Stimulated activated CD8-positive, alpha-beta memory T cell treated with anti-CD3 and anti-CD28 coated beads, Interleukin-15, amount 100 ng/mL, for 48 hours (primary cell): Measurements from ENCODE around the gene NGEF.

Source experiments
- DNase-seq, 2 donors: peaks; one replicate each; pipeline ENCODE4 v3.0.0-alpha.2; 2020; ENCODE audit warnings: low read depth in 2 of 2

NGEF gene

DNA sequence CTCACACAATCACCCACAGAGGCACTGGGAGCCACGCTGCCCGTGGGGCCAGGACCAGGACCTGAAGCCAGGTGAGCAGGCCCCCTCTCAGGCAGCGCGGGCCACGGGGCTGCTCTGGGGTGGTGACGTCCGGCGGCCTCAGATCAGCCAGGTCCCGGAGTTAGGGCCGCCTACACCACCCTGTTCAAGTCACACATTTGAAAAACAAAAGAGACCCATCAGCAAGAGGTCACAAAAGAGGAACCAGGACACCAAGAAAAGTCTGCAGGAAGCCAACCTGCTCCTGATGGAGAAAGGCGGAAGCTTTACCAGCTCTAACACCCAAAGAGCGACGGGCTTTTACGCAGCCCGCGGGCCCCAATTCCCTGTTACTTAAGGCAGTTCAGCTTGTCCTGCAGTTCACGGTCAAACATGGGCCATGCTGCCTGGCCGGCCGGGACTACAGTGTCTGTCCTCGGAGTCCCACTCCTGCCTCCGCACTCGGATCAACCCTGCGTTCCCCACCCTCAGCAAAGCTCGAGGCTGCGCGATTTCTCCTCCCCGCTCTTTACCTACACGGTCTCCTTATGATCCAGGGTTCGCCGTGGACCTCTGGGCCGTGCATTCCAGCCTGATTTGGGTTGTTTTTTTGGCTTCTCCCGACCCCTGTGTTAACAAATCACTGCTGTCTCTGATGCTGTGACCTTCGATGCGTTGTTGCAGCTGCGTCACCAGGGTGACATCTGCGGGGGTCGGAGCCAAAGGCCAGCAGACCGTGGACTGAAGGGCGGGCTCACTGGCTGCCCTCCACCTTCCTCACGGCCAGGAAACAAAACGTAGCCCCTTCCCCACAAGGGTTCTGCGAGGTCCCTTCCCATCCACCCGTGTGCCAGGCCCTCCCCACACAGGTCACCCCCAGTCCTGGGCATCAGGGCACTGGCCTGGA lies 112.0 kb downstream of the NGEF start:
- no peak for DNase-seq

- DNase-seq = no peak
Observed at GRCh38 chr2:232898592-232899543, 114.2 kb downstream of the NGEF start.

DNA sequence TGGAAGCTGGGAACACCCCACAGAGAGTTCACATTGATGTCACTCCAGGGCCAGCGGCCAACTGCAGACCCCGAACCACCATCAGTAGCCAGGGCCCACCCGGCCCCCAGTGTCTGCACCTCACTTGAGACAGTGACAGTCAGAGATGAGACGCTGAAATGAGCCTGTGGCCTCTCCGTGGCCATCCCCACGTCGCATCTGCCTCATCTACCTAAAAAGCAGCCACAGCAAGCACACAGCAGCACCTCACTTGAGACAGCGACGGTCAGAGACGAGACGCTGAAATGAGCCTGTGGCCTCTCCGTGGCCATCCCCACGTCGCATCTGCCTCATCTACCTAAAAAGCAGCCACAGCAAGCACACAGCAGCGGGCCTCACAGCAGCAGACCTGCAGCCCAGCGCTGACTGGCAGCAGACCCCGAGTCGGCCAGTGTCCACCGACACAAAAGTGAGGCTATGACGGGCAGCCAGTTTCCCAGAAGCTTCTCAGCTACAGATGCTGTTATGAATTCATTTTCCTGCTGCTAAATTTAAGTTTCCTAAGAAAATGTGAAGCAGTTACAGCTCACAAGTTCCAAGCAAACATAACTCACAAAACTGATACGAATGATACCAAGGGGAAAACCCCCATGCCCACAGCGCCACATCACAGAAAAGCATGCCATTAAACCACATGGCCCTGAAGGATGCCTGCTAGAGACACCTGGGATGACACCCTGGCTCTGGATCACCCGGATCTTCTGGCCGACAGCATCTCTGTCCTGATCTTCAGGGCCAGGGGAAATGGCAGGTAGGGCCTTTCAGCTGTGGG lies 115.3 kb downstream of the NGEF start:
- peak in 1 of 2 donors; percentile 52 for DNase-seq

GRCh38 chr2:232896720-232897597 lies 116.1 kb downstream of the NGEF start:
- no peak for DNase-seq

GRCh38 chr2:232896111-232896510 lies 116.9 kb downstream of the NGEF start:
- no peak for DNase-seq

GRCh38 chr2:232894746-232895145 lies 118.3 kb downstream of the NGEF start:
- DNase-seq = no peak

- no peak for DNase-seq
Observed at GRCh38 chr2:232894251-232894650, 118.8 kb downstream of the NGEF start.

GRCh38 chr2:232893834-232894233 lies 119.2 kb downstream of the NGEF start:
- no peak for DNase-seq

DNA sequence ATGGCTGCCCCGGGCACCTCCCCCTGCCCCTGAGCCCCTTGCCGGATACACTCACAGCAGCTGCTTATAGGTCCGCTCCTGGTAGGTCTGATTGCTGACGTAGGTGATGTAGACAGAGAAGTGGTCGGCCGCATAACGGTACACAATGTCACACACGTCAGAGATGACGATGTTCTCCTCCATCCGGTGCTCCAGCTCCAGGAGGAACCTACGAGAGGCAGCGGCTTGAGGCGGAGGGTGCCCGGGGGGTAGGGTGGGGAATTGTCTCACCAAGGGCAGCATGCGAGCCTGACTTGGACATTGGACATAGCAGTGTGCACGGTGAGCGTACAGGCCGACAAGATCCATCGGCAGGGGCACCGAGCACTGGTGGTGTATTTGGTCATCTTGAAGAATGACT lies 120.2 kb downstream of the NGEF start:
- DNase-seq = no peak

DNA sequence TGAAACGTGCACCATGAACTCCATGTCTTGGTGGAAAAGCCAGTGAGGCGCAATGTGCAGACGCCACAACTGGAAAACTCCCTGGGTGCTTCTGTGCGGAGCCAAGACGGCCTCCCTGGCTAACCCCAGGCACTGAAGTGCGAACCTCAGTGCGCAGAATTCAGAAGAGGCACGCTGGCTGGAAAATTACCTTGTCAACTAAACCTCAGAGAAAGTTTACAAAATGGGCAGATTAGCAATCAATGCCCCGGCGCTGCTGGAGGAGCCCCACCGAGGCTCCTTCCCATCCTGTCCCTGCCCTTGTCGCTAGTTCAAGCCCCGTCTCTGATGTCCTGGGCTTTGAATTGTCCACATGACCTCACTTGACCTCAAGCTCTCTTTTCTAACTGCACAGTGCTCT lies 120.8 kb downstream of the NGEF start:
- DNase-seq = no peak

DNA sequence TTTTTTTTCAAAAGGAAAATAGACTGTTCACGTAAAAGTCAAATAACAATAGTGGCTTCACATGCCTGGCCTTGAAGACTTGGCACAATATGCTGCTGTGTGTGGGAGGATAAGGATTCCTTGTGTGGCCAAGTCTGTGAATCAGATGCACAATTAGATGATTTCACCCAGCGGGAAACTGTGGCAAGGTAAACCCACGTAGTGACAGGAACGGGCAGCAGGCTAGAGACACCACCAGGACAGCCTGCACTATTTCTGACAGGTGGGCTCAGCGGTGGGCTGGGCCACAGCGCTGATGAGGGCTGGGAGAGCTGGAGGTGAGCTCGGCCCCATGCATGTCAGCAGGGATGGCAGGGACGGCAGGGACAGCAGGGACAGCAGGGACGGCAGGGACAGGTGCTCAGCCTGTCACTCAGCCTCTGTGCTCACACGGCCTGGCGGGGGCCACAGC lies 121.4 kb downstream of the NGEF start:
- no peak for DNase-seq

DNA sequence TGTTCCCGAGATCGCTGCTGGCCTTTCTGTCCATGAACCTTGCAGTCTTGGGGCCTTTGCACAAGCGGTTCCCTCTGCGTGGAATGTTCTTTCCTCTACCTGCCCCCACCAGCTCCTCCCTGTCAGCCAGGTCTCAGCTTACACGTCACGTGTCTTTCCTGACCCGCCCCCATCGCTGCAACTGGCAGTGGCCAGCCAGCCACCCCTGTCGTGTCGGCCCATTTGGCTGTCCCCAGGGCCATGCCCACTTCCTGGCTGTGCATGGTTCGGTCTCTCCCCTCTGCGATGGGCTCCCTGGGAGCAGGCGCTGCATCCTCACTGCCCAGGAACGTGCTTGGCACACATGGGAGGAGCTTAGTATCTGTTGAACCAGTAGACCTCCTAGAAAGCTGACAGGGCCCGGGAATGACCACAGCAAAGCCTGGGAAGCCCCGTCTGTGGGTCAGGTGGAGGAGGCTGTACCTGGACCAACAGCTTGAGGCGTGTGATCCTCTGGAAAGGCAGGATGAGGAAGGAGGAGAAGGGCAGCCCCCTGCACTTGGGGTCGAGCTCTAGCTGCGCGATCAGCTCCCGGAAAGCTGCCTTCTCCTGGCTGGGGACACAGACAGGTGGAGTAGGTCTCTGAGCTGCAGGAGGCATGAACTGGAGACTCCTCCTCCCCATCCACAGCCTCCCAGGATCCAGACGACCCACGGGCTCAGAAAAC lies 122.0 kb downstream of the NGEF start:
- no peak for DNase-seq

DNA sequence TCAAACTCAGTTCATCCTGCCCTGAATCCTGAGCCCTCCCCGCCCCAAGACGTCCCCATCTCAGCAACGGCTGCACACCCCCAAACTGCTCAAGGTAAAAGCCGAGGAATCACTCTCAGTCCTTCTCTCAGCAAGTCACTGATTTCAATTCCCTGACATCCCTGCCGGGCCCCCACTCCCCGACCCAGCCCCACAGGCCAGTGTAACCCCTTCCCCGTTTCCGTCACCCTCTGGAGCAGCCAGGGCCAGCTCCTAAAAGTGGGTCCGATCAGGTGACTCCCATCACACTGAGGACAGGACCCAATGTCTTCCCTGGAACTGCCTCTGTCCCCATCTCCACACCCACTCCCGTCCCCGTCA lies 122.5 kb downstream of the NGEF start:
- DNase-seq = no peak

- no peak for DNase-seq
Observed at GRCh38 chr2:232889876-232890401, 123.1 kb downstream of the NGEF start.

DNA sequence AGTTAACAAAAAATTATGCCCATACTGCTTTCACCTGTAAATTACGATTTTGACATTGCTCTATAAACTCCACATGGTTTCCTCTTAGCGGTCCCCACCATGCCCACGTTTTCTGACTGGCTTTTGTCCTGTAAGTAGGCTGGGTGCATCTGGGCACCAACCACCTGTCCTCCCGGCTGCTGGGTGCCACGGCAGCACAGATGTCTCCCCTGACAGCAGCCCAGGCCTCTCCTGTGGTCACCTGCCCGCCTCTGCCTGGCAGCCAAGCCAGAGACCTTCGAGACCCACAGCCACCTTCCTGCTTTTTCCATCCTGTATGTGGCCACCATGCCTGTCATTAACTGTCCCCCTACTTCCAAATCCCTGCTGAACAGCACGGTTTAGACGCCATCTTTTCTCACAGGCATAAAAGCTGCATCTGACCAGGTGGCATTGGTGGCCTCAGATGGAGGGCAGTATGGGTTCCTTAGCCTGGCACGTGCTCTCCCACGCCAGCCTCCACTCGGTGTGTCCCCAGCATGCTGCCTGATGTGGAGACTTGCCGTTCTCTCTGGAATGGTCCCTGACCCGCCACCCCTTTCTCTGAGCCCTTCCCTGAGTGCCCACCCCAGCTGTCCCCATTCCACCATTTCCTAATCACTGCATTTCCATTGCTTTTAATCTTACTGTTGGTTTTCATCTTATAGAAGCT lies 124.1 kb downstream of the NGEF start:
- no peak for DNase-seq

DNA sequence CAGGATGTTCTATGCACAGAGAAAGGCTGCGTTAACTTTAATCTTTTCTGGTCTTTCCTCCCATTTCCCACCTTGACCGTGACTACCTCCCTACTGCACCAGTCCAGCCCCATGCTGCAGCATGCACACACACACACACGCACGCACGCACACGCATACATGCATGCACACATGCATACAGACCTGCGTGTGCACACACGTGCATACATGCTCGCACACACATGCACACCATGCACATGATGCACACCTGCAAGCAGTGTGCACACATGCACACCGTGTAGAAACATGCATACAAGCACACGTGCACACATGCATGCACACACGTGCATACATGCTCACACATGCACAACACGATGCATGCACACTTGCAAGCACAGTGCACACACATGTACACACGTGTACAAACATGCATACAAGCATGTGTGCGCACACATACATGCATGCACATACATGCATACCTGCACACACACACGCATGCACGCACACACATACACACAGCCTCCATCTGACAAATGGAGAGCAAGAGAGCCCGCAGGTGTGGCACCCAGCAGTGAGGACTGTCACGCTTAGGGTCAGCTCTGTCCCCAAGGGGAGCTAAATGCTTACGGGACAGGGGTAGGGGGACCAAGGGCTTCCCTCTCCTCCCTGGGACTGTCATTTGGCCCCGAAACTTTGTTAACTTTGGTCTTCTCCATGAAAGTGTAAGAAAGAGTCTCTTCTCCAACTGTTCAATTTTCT lies 124.8 kb downstream of the NGEF start:
- DNase-seq = no peak

DNA sequence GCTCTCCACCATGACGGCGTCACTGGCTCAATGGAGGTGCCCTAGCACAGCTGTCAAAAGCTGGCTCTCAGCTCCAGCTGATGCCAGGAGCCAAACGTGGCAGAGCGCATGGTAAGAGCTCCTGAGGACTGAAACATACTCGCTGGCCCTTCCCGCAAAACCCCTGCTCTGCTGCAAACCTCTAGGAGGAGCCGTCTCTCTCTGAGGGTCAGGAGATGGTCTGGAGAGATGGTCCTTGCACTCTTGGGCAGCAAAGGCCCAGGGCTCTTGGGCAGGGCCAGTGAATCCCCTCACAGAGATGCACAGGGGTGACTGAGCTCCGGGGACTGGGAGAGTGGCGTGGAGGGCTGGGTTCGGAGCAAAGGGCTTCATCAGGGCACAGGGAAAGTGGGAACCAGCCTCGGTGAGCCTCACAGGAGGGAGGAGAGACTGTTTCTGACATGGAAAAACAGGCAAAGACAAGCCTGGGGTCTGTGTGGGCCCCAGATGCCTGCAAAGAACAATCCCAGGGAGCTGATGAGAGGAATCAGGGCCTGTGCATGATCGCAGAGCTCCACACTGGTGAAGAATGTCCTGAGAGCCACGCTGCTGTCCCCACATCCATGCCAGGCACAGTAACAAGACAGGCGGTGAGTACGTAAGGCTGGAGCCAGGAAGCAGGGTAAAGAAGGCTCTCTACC lies 125.7 kb downstream of the NGEF start:
- DNase-seq = no peak

GRCh38 chr2:232886632-232887031 lies 126.4 kb downstream of the NGEF start:
- DNase-seq = no peak
